ENCODE measurements around the gene KLHL17.
"Not testable (repeated sequence)": the region's sequence is repeated elsewhere in the genome, so short reads cannot be mapped to it uniquely, and the experiment has no call there.

The KLHL17 gene

GRCh38 chr1:937521-937920 is 22.9 kb upstream of the KLHL17 start:
- DNase-seq, result no peak

GRCh38 chr1:938088-938683 is 22.2 kb upstream of the KLHL17 start:
- DNase-seq, result no peak

GRCh38 chr1:938711-939489 is 21.5 kb upstream of the KLHL17 start:
- DNase-seq, result no peak

GRCh38 chr1:939511-940106 is 20.8 kb upstream of the KLHL17 start:
- DNase-seq, result no peak

GRCh38 chr1:940107-941014 is 20.0 kb upstream of the KLHL17 start:
- DNase-seq, result no peak

- DNase-seq, result no peak
Observed at GRCh38 chr1:941015-941587, 19.3 kb upstream of the KLHL17 start.

- no peak for DNase-seq
Observed at GRCh38 chr1:941588-942383, 18.6 kb upstream of the KLHL17 start.

- no peak for DNase-seq
Observed at GRCh38 chr1:942411-942821, 18.0 kb upstream of the KLHL17 start.

GRCh38 chr1:942864-943533 is 17.4 kb upstream of the KLHL17 start:
- DNase-seq, result peak; percentile 25

- no peak for DNase-seq
Observed at GRCh38 chr1:943545-944340, 16.6 kb upstream of the KLHL17 start.

- DNase-seq, result no peak
Observed at GRCh38 chr1:944341-945325, 15.8 kb upstream of the KLHL17 start.

GRCh38 chr1:945688-946556 is 14.5 kb upstream of the KLHL17 start:
- DNase-seq, result no peak

- DNase-seq, result not testable (repeated sequence)
Observed at GRCh38 chr1:946811-947210, 13.6 kb upstream of the KLHL17 start.

GRCh38 chr1:947958-948357 is 12.4 kb upstream of the KLHL17 start:
- DNase-seq, result no peak

- no peak for DNase-seq
Observed at GRCh38 chr1:950268-950667, 10.1 kb upstream of the KLHL17 start.

- DNase-seq, result no peak
Observed at GRCh38 chr1:950881-951280, 9.5 kb upstream of the KLHL17 start.

GRCh38 chr1:951364-951763 is 9.0 kb upstream of the KLHL17 start:
- DNase-seq, result no peak

GRCh38 chr1:952201-952600 is 8.2 kb upstream of the KLHL17 start:
- DNase-seq, result no peak
